ENCODE results near the gene C1QTNF5. TPM values are rescaled to one million over a fixed set of nuclear protein-coding genes. Genes with fewer than 3 reads are reported as not detected.

Gene C1QTNF5
- total and polyA plus RNA-seq, 9 donors = 20.3 to 41.9 (median 35.1) TPM

DNA sequence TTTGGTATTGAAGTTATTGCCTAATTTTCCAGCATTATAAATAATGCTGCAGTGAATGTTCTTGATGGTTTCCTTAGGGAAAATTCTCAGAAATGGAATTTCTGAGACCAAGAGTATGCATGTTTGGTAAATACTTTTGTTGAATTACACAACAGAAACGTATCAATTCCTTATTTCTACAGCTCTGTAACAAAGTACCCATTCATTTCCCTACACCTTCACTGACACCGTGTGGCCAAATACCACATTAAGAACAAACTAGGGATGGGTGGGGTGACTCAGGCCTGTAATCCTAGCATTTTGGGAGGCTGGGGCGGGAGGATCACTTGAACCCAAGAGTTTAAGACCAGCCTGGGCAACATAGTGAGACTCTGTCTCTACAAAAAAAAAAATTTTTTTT, 45.5 kb downstream of the C1QTNF5 start:
- DNase-seq = no peak
- peaks cover 28% of the 10 kb centered on the region for H3K4me1 ChIP-seq (ENCODE audit: control insufficient read depth, insufficient read depth, low read length)
- H3K36me3 ChIP-seq (ENCODE audit: control insufficient read depth, insufficient read depth, low read length) = peaks cover 39% of the 10 kb centered on the region
- H3K27me3 ChIP-seq (ENCODE audit: control insufficient read depth, insufficient read depth, low read length) = no peaks in the 10 kb centered on the region
- no peak overlapping the region for H3K27ac ChIP-seq (ENCODE audit: low read length)
- peaks cover 10% of the 10 kb centered on the region for H3K9me3 ChIP-seq (replicated peaks; ENCODE audit: control insufficient read depth, low read depth, low read length)
- H3K4me3 ChIP-seq (ENCODE audit: low read length) = no peak overlapping the region
- WGBS (ENCODE audit: insufficient coverage) = no CpG with 5 or more reads among the region's 3 CpGs

DNA sequence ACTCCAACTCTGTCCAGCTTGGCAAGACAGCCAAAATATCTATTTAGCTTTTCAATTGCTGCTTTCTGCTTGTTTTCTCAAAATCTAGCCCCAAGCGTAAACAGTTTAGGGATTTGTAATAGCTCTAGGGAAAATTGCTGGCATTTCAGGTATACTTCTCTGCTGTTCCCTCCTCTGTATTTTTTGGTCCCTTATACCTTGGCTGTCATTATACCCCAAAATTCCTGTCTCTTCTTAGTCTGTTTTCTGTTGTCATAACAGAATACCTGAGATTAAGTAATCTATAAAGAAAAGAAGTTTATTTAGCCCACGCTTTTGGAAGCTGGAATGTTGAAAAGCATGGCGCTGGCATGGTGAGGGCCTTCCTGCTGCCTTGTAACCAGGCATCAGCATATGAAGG, 47.2 kb downstream of the C1QTNF5 start:
- Histone ChIP-seq H3K4me3 (ENCODE audit: low read length) (no peak overlapping the region), H3K36me3 (ENCODE audit: control insufficient read depth, insufficient read depth, low read length) (peaks cover 26% of the 10 kb centered on the region), H3K9me3 (replicated peaks; ENCODE audit: control insufficient read depth, low read depth, low read length) (peaks cover 10% of the 10 kb centered on the region), H3K27ac (ENCODE audit: low read length) (no peak overlapping the region), H3K4me1 (ENCODE audit: control insufficient read depth, insufficient read depth, low read length) (peaks cover 15% of the 10 kb centered on the region), H3K27me3 (ENCODE audit: control insufficient read depth, insufficient read depth, low read length) (no peaks in the 10 kb centered on the region)
- no peak for DNase-seq
- no CpG with 5 or more reads among the region's 3 CpGs for WGBS (ENCODE audit: insufficient coverage)

DNA sequence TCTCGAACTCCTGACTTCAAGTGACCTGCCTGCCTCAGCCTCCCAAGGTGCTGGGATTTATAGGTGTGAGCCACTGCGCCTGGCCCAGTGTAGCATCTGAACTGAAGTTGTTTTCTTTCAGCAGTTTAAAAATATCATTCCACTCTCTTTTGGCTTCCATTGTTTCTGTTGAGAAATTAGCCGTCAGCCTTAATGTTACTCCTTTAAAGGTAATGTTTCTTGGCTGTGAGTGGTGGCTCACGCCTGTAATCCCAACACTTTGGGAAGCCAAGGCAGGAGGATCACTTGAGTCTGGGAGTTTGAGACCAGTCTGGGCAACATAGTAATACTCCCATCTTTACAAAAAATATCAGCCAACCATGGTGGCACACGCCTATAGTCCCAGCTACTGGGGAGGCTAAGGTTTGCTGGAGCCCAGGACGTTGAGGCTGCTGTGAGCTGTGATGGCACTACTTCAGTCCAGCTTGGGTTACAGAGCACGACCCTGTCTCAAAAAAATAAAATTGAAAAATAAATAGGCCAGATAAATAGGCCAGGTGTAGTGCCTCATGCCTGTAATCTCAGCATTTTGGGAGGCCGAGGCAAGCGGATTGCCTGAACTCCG, 49.7 kb downstream of the C1QTNF5 start:
- Histone ChIP-seq H3K27me3 (ENCODE audit: control insufficient read depth, insufficient read depth, low read length) (no peaks in the 10 kb centered on the region), H3K27ac (ENCODE audit: low read length) (no peak overlapping the region), H3K4me1 (ENCODE audit: control insufficient read depth, insufficient read depth, low read length) (no peaks in the 10 kb centered on the region), H3K4me3 (ENCODE audit: low read length) (no peak overlapping the region), H3K36me3 (ENCODE audit: control insufficient read depth, insufficient read depth, low read length) (peaks cover 21% of the 10 kb centered on the region), H3K9me3 (replicated peaks; ENCODE audit: control insufficient read depth, low read depth, low read length) (peaks cover 10% of the 10 kb centered on the region)
- DNase-seq = no peak
- whole genome bisulfite sequencing (ENCODE audit: insufficient coverage) = 94% methylated on average over 6 of the region's 10 CpGs

Other genes with a start within 250 kb of the C1QTNF5 start
- 11.8 TPM for gene DPAGT1, start 239.0 kb downstream of the C1QTNF5 start, total RNA-seq
- gene DPAGT1, start 239.0 kb downstream of the C1QTNF5 start, polyA plus RNA-seq (ENCODE audit: insufficient read depth in 1 of 8, insufficient read length in 8 of 8, low replicate concordance in 1 of 8) = 10 to 100 TPM; 23.9 to 35.0 (median 30.4) TPM
- 4.3 TPM for gene C2CD2L, start 233.5 kb downstream of the C1QTNF5 start, total RNA-seq
- 1 to 10 TPM; 6.6 to 9.4 (median 7.6) TPM for gene C2CD2L, start 233.5 kb downstream of the C1QTNF5 start, polyA plus RNA-seq (ENCODE audit: insufficient read depth in 1 of 8, insufficient read length in 8 of 8, low replicate concordance in 1 of 8)
- 15.5 TPM for gene HINFP, start 219.3 kb downstream of the C1QTNF5 start, total RNA-seq
- gene HINFP, start 219.3 kb downstream of the C1QTNF5 start, polyA plus RNA-seq (ENCODE audit: insufficient read depth in 1 of 8, insufficient read length in 8 of 8, low replicate concordance in 1 of 8) = 10 to 100 TPM; 17.0 to 22.8 (median 17.5) TPM
- 0.13 TPM for gene ABCG4, start 191.8 kb downstream of the C1QTNF5 start, total RNA-seq
- under 1 TPM; 0.18 to 0.60 (median 0.28) TPM for gene ABCG4, start 191.8 kb downstream of the C1QTNF5 start, polyA plus RNA-seq (ENCODE audit: insufficient read depth in 1 of 8, insufficient read length in 8 of 8, low replicate concordance in 1 of 8)
- 10.2 TPM for gene NLRX1, start 172.2 kb downstream of the C1QTNF5 start, total RNA-seq
- 10 to 100 TPM; 10.5 to 13.8 (median 11.9) TPM for gene NLRX1, start 172.2 kb downstream of the C1QTNF5 start, polyA plus RNA-seq (ENCODE audit: insufficient read depth in 1 of 8, insufficient read length in 8 of 8, low replicate concordance in 1 of 8)
- 0.09 TPM for gene NHERF4, start 155.4 kb downstream of the C1QTNF5 start, total RNA-seq
- 1 to 10 TPM in 1 of 8 donors, under 1 TPM in 5, not detected in 2; 0.05 to 2.3 (median 0.10) TPM for gene NHERF4, start 155.4 kb downstream of the C1QTNF5 start, polyA plus RNA-seq (ENCODE audit: insufficient read depth in 1 of 8, insufficient read length in 8 of 8, low replicate concordance in 1 of 8)
- 6.0 TPM for gene CBL, start 134.5 kb downstream of the C1QTNF5 start, total RNA-seq
- 10 to 100 TPM in 6 of 8 donors, 1 to 10 TPM in 2; 8.7 to 15.0 (median 11.9) TPM for gene CBL, start 134.5 kb downstream of the C1QTNF5 start, polyA plus RNA-seq (ENCODE audit: insufficient read depth in 1 of 8, insufficient read length in 8 of 8, low replicate concordance in 1 of 8)
- gene MCAM, start 23.8 kb downstream of the C1QTNF5 start, total RNA-seq = 146 TPM
- 100 to 1,000 TPM; 167 to 231 (median 208) TPM for gene MCAM, start 23.8 kb downstream of the C1QTNF5 start, polyA plus RNA-seq (ENCODE audit: insufficient read depth in 1 of 8, insufficient read length in 8 of 8, low replicate concordance in 1 of 8)
- gene RNF26, start 6.4 kb downstream of the C1QTNF5 start, total RNA-seq = 3.0 TPM
- 10 to 100 TPM; 13.3 to 22.1 (median 18.4) TPM for gene RNF26, start 6.4 kb downstream of the C1QTNF5 start, polyA plus RNA-seq (ENCODE audit: insufficient read depth in 1 of 8, insufficient read length in 8 of 8, low replicate concordance in 1 of 8)
- not detected for gene MFRP, start 5.8 kb upstream of the C1QTNF5 start, total RNA-seq
- gene MFRP, start 5.8 kb upstream of the C1QTNF5 start, polyA plus RNA-seq (ENCODE audit: insufficient read depth in 1 of 8, insufficient read length in 8 of 8, low replicate concordance in 1 of 8) = not detected
- gene USP2, start 40.8 kb upstream of the C1QTNF5 start, total RNA-seq = 8.3 TPM
- 10 to 100 TPM; 31.5 to 53.3 (median 37.9) TPM for gene USP2, start 40.8 kb upstream of the C1QTNF5 start, polyA plus RNA-seq (ENCODE audit: insufficient read depth in 1 of 8, insufficient read length in 8 of 8, low replicate concordance in 1 of 8)
- gene THY1, start 82.3 kb upstream of the C1QTNF5 start, total RNA-seq = 161 TPM
- gene THY1, start 82.3 kb upstream of the C1QTNF5 start, polyA plus RNA-seq (ENCODE audit: insufficient read depth in 1 of 8, insufficient read length in 8 of 8, low replicate concordance in 1 of 8) = 100 to 1,000 TPM in 7 of 8 donors, 10 to 100 TPM in 1; 89.3 to 202 (median 157) TPM